Parathyroid adenoma (tissue), 2 donors: ENCODE measurements around the gene PKLR.

Experiments
- H2AFZ ChIP-seq: fragments of 300-600 bp; sonication (generic); one replicate; pipeline ENCODE4 v1.7.0; 2017; ENCODE audit warnings: antibody characterized with exemption, mild to moderate bottlenecking
- H3K27ac ChIP-seq: fragments of 300-600 bp; sonication (generic); one replicate; pipeline ENCODE4 v1.7.0; 2017
- H3K27me3 ChIP-seq: fragments of 300-600 bp; sonication (generic); one replicate; pipeline ENCODE4 v1.7.0; 2017; ENCODE audit warnings: low read length; ENCODE audit not compliant: control insufficient read depth, insufficient read depth
- H3K36me3 ChIP-seq: fragments of 300-600 bp; sonication (generic); one replicate; pipeline ENCODE4 v1.7.0; 2017; ENCODE audit warnings: low read length; ENCODE audit not compliant: control insufficient read depth, insufficient read depth
- H3K4me1 ChIP-seq: fragments of 300-600 bp; sonication (generic); one replicate; pipeline ENCODE4 v1.7.0; 2017; ENCODE audit warnings: control low read depth
- H3K4me2 ChIP-seq: fragments of 300-600 bp; sonication (generic); one replicate; pipeline ENCODE4 v1.7.0; 2017; ENCODE audit warnings: low read length
- H3K4me3 ChIP-seq: fragments of 300-600 bp; sonication (generic); one replicate; pipeline ENCODE4 v1.7.0; 2017; ENCODE audit warnings: low read depth, low read length
- H3K79me2 ChIP-seq: fragments of 300-600 bp; sonication (generic); one replicate; pipeline ENCODE4 v1.7.0; 2017; ENCODE audit warnings: control low read depth
- H3K9ac ChIP-seq: fragments of 300-600 bp; sonication (generic); one replicate; pipeline ENCODE4 v1.7.0; 2017; ENCODE audit warnings: mild to moderate bottlenecking
- H3K9me3 ChIP-seq: fragments of 300-600 bp; sonication (generic); one replicate; pipeline ENCODE4 v1.7.0; 2017; ENCODE audit warnings: low read length; ENCODE audit not compliant: control insufficient read depth
- TF ChIP-seq, protein P1 (sequence below): fragments of 300-600 bp; sonication (generic); IDR thresholded peaks from one replicate; pipeline ENCODE4 v1.7.0; 2017; ENCODE audit warnings: antibody characterized with exemption, mild to moderate bottlenecking
- donor health status: primary hyperparathyroidism.

PKLR gene

DNA sequence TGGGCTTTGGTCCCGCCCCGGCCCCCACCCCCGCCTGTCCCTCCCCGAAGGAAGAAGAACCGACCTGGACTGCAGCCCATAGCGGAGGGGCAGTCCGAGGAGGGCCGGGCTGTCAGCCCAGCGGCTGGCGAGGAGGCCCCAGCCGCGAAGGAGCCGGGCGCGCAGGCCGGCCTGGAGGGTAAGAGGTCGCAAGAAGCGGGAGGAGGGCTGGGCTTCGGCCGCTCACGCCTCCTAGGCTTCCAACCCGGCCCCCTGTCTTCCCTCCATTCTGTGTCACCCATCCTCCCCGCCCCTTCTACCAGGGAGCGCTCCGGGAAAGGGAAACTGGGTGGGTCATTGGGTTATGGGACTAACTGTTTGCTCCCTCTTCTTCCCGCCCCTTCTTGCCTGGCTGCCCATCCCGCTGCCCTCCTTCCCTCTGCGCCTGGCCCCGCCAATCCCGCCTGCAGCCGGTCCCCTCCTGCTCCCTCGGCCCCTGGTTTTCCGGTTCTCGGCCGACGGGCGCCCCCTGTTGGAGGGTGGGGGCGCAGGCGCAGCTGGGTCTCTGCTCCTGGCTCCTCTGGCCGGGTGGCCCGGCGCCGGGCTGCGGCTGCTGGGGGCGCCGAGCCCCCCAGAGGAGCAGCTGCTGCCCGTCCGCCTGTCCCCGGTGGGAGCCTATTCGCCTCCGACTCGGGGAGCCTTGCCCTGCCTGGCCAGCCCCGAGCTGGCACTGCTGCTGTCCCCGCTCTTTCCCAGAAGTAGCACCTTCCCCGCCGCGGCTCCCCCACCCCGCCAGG, 21.9 kb upstream of the PKLR start:
- H2AFZ ChIP-seq: peak overlapping the region; percentile 82
- H3K4me1 ChIP-seq: no peaks in the 10 kb centered on the region
- H3K27ac ChIP-seq: peak overlapping the region; percentile 95
- H3K4me3 ChIP-seq: peak overlapping the region; percentile 99
- H3K9me3 ChIP-seq: no peaks in the 10 kb centered on the region
- peak overlapping the region; percentile 100 for H3K4me2 ChIP-seq
- no peaks in the 10 kb centered on the region for H3K27me3 ChIP-seq
- H3K9ac ChIP-seq: no peak overlapping the region
- H3K79me2 ChIP-seq: no peaks in the 10 kb centered on the region
- H3K36me3 ChIP-seq: no peaks in the 10 kb centered on the region
- TF ChIP-seq, protein P1, sequence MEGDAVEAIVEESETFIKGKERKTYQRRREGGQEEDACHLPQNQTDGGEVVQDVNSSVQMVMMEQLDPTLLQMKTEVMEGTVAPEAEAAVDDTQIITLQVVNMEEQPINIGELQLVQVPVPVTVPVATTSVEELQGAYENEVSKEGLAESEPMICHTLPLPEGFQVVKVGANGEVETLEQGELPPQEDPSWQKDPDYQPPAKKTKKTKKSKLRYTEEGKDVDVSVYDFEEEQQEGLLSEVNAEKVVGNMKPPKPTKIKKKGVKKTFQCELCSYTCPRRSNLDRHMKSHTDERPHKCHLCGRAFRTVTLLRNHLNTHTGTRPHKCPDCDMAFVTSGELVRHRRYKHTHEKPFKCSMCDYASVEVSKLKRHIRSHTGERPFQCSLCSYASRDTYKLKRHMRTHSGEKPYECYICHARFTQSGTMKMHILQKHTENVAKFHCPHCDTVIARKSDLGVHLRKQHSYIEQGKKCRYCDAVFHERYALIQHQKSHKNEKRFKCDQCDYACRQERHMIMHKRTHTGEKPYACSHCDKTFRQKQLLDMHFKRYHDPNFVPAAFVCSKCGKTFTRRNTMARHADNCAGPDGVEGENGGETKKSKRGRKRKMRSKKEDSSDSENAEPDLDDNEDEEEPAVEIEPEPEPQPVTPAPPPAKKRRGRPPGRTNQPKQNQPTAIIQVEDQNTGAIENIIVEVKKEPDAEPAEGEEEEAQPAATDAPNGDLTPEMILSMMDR: peak; percentile 86

DNA sequence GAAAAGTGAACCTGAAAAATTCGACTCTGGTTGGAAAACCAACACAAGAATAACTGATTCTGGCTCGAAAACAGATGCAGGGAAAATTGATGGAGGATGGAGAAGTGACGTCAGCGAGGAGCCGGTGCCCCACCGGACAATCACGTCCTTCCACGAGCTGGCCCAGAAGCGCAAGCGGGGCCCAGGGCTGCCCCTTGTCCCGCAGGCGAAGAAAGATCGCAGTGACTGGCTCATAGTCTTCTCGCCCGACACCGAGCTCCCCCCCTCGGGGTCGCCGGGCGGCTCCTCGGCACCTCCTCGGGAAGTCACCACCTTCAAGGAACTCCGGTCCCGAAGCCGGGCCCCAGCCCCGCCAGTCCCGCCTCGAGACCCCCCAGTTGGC, 21.3 kb upstream of the PKLR start:
- Histone ChIP-seq H3K79me2 (no peaks in the 10 kb centered on the region), H3K36me3 (no peaks in the 10 kb centered on the region), H3K4me1 (no peaks in the 10 kb centered on the region), H3K9ac (no peak overlapping the region), H3K27ac (peak overlapping the region; percentile 95), H3K4me3 (peak overlapping the region; percentile 6), H3K27me3 (no peaks in the 10 kb centered on the region), H2AFZ (peak overlapping the region; percentile 82), H3K4me2 (peak overlapping the region; percentile 100), H3K9me3 (no peaks in the 10 kb centered on the region)
- TF ChIP-seq, protein P1: no peak

DNA sequence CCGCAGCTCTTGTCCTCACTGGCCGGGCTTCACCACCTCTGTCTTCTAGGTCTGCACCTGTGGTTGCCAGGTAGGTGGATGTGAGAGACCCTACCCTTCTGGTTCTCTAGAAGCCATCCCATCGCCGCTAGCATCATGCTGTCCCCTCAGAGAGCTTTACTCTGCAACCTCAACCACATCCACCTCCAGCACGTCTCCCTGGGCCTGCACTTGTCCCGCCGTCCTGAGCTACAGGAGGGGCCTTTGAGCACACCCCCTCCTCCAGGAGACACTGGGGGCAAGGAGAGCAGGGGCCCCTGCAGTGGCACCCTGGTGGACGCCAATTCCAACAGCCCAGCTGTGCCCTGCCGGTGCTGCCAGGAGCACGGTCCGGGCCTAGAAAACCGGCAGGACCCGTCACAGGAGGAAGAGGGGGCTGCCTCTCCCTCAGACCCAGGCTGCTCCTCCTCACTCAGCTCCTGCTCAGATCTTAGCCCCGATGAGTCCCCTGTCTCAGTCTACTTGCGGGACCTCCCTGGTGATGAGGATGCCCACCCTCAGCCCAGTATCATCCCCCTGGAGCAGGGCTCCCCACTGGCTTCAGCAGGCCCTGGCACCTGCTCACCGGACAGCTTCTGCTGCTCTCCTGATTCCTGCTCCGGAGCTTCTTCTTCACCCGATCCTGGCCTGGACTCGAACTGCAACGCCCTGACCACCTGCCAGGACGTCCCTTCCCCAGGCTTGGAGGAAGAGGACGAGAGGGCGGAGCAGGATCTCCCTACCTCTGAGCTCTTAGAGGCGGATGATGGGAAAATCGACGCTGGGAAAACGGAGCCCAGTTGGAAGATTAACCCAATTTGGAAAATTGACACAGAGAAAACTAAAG, 20.6 kb upstream of the PKLR start:
- Histone ChIP-seq H3K4me3 (peak overlapping the region; percentile 6), H3K36me3 (no peaks in the 10 kb centered on the region), H3K9me3 (no peaks in the 10 kb centered on the region), H3K4me1 (no peaks in the 10 kb centered on the region), H3K4me2 (peak overlapping the region; percentile 100), H3K9ac (no peak overlapping the region), H2AFZ (no peak overlapping the region), H3K27ac (no peak overlapping the region), H3K79me2 (no peaks in the 10 kb centered on the region), H3K27me3 (no peaks in the 10 kb centered on the region)
- TF ChIP-seq, protein P1: no peak

DNA sequence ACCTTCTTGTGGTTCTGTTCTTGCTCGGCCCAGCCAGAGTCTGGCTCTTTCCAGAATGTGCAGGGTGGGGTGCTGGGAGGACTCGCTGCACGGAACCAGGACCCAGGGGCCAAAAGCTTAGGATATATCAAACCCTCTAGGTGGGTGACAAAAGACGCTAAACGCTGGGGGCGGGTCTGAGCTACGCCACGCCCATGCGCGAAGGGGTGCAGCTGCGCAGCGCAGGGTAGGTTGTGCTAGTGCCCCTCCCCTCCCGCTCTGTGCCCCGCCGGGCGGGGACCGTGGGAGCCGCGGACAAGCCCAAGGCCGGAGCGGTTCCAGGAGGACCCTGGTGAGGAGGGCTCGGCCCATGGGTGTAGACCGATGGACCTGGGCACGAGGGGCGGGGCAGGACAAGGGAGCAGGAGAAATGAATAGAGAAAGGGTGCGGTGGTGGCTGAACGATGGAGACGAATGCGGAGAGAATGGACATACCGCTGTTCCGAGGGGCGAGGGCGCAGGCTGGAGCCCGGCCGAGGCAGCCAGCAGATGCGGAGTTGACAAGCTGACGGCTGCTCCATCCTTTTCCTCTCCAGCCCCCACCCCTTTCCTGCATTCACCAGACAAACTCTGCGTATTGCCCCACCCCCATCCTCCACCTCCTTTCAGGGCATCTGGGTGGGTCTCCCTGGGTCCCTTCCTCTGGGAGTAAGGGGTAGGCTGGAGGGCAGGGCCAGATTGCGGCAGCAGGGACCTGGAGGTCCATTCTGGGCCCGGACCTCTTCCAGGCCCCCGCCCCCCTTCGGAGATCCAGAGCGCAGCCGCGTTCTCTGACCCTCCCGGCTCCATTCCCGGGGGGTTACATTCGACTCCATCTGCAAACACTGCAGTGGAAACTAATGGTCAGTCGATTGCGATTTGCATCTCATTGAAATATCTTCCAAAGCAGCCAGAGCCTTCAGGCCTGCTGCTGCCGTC, 19.7 kb upstream of the PKLR start, which contains the start of gene RUSC1:
Gene RUSC1, plus strand, starts transcription at position 234 of the 957 bp plus-strand sequence. CDS start 880 bp downstream, outside the sequence.
- TF ChIP-seq, protein P1: no peak
- Histone ChIP-seq H3K79me2 (no peaks in the 10 kb centered on the region), H3K36me3 (no peaks in the 10 kb centered on the region), H3K4me1 (no peaks in the 10 kb centered on the region), H3K27ac (no peak within 1 kb of the TSS), H3K4me3 (peak within 1 kb of the TSS; percentile 41), H2AFZ (no peak within 1 kb of the TSS), H3K4me2 (peak within 1 kb of the TSS; percentile 30), H3K9me3 (no peaks in the 10 kb centered on the region), H3K27me3 (no peaks in the 10 kb centered on the region), H3K9ac (no peak within 1 kb of the TSS)
